SK-N-SH treated with all-trans-retinoic acid at 6 μM for 48 hours (cell line): ENCODE measurements around the gene ALLC.
"Not testable (repeated sequence)": the region's sequence is repeated elsewhere in the genome, so short reads cannot be mapped to it uniquely, and the experiment has no call there.

ENCODE experiments used
- ATAC-seq: fragments of 200-7000 bp; cut with Tn5 transposase; 3 replicates; pipeline ENCODE4 v1.9.1; 2020; ENCODE audit warnings: mild to moderate bottlenecking, moderate library complexity
- BACH2 ChIP-seq: fragments of 250-450 bp; sonication (Bioruptor Pico); IDR thresholded peaks from 2 replicates; pipeline ENCODE4 v1.9.0; 2021; ENCODE audit warnings: mild to moderate bottlenecking, borderline replicate concordance
- CSDC2 ChIP-seq: fragments of 250-450 bp; sonication (Bioruptor Pico); IDR thresholded peaks from 2 replicates; pipeline ENCODE4 v1.5.0; 2020; ENCODE audit warnings: mild to moderate bottlenecking, moderate library complexity
- ESRRG ChIP-seq: fragments of 250-450 bp; sonication (Bioruptor Pico); IDR thresholded peaks from 2 replicates; pipeline ENCODE4 v1.6.1; 2021; ENCODE audit warnings: mild to moderate bottlenecking
- GLIS3 ChIP-seq: fragments of 250-450 bp; sonication (Bioruptor Pico); IDR thresholded peaks from 2 replicates; pipeline ENCODE4 v1.5.0; 2020; ENCODE audit warnings: mild to moderate bottlenecking, moderate library complexity
- ISL1 ChIP-seq: fragments of 250-450 bp; sonication (Bioruptor Pico); IDR thresholded peaks from 2 replicates; pipeline ENCODE4 v2.1.2; 2022; ENCODE audit warnings: mild to moderate bottlenecking, moderate library complexity
- OSR1 ChIP-seq: fragments of 250-450 bp; sonication (Bioruptor Pico); IDR thresholded peaks from 2 replicates; pipeline ENCODE4 v1.8.0; 2022; ENCODE audit warnings: moderate library complexity, mild to moderate bottlenecking, inconsistent platforms
- PPARA ChIP-seq: fragments of 250-450 bp; sonication (Bioruptor Pico); IDR thresholded peaks from 2 replicates; pipeline ENCODE4 v1.5.0; 2020; ENCODE audit warnings: mild to moderate bottlenecking, borderline replicate concordance
- RARB ChIP-seq: fragments of 250-450 bp; sonication (Bioruptor Pico); IDR thresholded peaks from 2 replicates; pipeline ENCODE4 v1.8.0; 2021; ENCODE audit warnings: mild to moderate bottlenecking, moderate library complexity
- SNAI2 ChIP-seq: fragments of 250-450 bp; sonication (Bioruptor Pico); IDR thresholded peaks from 2 replicates; pipeline ENCODE4 v1.5.0; 2020; ENCODE audit warnings: mild to moderate bottlenecking, moderate library complexity
- TCF4 ChIP-seq: fragments of 250-450 bp; sonication (Bioruptor Pico); IDR thresholded peaks from 2 replicates; pipeline ENCODE4 v1.8.0; 2021; ENCODE audit warnings: mild to moderate bottlenecking, moderate library complexity, borderline replicate concordance
- ZC3H10 ChIP-seq: fragments of 250-450 bp; sonication (Bioruptor Pico); IDR thresholded peaks from 2 replicates; pipeline ENCODE4 v1.5.1; 2021; ENCODE audit warnings: mild to moderate bottlenecking, moderate library complexity
- ZFP3 ChIP-seq: fragments of 250-450 bp; sonication (Bioruptor Pico); IDR thresholded peaks from 2 replicates; pipeline ENCODE4 v1.5.0; 2020; ENCODE audit warnings: mild to moderate bottlenecking, moderate library complexity
- ZNF565 ChIP-seq: fragments of 450-650 bp; formaldehyde crosslinking; conservative IDR thresholded peaks from 2 replicates; pipeline ENCODE4 v1.5.0; 2020; ENCODE audit warnings: low read depth, mild to moderate bottlenecking, moderate library complexity
- ZNF70 ChIP-seq: fragments of 450-650 bp; formaldehyde crosslinking; IDR thresholded peaks from 2 replicates; pipeline ENCODE4 v1.5.0; 2020; ENCODE audit warnings: mild to moderate bottlenecking, moderate library complexity
- ZNF8 ChIP-seq: fragments of 450-650 bp; formaldehyde crosslinking; IDR thresholded peaks from 2 replicates; pipeline ENCODE4 v1.5.0; 2020; ENCODE audit warnings: mild to moderate bottlenecking, moderate library complexity
- TF ChIP-seq, protein P1 (sequence below): fragments of 250-450 bp; sonication (Bioruptor Pico); IDR thresholded peaks from 2 replicates; pipeline ENCODE4 v1.8.0; 2020; ENCODE audit warnings: mild to moderate bottlenecking, moderate library complexity, borderline replicate concordance
- TF ChIP-seq, protein P2 (sequence below): fragments of 250-450 bp; sonication (Bioruptor Pico); IDR thresholded peaks from 2 replicates; pipeline ENCODE4 v1.5.0; 2020; ENCODE audit warnings: mild to moderate bottlenecking, moderate library complexity
- TF ChIP-seq, protein P3 (sequence below): fragments of 250-450 bp; sonication (Bioruptor Pico); IDR thresholded peaks from 2 replicates; pipeline ENCODE4 v1.5.1; 2021; ENCODE audit warnings: mild to moderate bottlenecking, moderate library complexity
- TF ChIP-seq, protein P4 (sequence below): fragments of 250-450 bp; sonication (Bioruptor Pico); IDR thresholded peaks from 2 replicates; pipeline ENCODE4 v1.5.1; 2020; ENCODE audit warnings: low read depth, mild to moderate bottlenecking, moderate library complexity

Gene ALLC

DNA sequence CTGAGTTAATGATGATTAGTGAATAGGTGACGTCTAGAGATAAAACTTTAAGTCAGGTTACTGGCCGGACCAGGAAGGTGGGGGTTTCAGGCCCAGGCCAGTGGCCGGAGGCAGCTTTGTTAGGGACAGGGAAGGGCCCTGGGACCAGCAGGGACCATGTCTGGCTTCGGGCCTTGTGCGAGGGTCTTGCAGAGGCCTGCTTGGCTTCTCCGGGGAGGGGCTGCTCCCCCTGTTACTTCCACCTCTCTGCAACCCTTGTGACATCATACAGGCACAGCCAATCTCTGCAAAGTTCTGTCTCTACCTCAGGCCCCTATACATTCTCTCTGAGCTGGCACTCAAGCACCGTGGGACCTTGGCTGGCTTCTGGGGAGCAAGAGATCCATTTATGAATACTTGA is at the start of gene ALLC:
ALLC (plus strand) TSS at position 320 of the 400 bp plus-strand sequence. CDS start 12,958 bp downstream, outside the sequence.
- ATAC-seq = no peak
- TF ChIP-seq GLIS3 (CRISPR knock-in tag) (no peak), ZNF565 (CRISPR knock-in tag) (no peak), PPARA (CRISPR knock-in tag) (no peak), CSDC2 (CRISPR knock-in tag) (no peak)
- TF ChIP-seq, protein P1, sequence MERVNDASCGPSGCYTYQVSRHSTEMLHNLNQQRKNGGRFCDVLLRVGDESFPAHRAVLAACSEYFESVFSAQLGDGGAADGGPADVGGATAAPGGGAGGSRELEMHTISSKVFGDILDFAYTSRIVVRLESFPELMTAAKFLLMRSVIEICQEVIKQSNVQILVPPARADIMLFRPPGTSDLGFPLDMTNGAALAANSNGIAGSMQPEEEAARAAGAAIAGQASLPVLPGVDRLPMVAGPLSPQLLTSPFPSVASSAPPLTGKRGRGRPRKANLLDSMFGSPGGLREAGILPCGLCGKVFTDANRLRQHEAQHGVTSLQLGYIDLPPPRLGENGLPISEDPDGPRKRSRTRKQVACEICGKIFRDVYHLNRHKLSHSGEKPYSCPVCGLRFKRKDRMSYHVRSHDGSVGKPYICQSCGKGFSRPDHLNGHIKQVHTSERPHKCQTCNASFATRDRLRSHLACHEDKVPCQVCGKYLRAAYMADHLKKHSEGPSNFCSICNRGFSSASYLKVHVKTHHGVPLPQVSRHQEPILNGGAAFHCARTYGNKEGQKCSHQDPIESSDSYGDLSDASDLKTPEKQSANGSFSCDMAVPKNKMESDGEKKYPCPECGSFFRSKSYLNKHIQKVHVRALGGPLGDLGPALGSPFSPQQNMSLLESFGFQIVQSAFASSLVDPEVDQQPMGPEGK (CRISPR knock-in tag) = no peak
- TF ChIP-seq, protein P2, sequence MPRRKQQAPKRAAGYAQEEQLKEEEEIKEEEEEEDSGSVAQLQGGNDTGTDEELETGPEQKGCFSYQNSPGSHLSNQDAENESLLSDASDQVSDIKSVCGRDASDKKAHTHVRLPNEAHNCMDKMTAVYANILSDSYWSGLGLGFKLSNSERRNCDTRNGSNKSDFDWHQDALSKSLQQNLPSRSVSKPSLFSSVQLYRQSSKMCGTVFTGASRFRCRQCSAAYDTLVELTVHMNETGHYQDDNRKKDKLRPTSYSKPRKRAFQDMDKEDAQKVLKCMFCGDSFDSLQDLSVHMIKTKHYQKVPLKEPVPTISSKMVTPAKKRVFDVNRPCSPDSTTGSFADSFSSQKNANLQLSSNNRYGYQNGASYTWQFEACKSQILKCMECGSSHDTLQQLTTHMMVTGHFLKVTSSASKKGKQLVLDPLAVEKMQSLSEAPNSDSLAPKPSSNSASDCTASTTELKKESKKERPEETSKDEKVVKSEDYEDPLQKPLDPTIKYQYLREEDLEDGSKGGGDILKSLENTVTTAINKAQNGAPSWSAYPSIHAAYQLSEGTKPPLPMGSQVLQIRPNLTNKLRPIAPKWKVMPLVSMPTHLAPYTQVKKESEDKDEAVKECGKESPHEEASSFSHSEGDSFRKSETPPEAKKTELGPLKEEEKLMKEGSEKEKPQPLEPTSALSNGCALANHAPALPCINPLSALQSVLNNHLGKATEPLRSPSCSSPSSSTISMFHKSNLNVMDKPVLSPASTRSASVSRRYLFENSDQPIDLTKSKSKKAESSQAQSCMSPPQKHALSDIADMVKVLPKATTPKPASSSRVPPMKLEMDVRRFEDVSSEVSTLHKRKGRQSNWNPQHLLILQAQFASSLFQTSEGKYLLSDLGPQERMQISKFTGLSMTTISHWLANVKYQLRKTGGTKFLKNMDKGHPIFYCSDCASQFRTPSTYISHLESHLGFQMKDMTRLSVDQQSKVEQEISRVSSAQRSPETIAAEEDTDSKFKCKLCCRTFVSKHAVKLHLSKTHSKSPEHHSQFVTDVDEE (CRISPR knock-in tag) = no peak

DNA sequence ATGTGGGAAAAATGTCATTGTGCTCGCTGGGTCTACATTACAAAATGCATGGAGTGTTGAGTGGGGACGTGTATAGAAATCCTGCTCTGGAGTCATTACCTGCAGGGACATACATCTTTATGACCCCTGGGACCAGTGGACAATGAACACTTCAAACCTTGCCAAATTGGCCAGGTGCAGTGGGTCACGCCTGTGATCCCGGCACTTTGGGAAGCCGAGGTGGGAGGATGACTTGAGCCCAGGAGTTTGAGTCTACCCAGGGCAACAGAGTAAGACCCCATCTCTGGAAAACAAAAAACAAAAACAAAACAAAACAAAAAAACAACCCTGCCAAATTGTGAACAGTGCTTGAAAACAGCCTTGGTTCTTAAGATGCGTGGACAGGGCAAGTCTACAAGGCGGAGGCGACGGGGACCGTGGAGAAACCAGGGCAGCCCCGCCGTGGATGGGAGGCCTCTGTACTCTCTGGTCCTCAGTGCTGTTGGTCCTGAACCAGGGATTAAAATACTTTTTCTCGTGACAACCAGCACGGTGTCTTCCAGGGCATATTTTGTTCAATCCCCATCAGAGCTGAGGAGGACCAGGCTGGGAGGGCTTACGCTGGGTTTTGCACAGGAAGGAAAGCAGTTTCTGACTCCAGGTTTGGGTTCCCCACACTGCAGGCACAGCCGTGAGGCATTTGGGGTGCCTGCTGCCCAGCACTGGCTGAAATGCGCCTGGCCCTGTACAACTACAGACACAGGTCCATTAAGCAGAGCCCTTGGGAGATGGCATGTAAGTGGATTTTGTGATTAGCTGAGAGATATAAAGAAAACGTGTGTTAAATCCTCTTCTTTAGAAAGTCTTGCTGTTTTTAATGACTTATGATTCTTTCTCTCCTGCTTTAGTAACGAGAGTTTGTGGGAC is 49.4 kb upstream of the ALLC start:
- no peak for ATAC-seq

DNA sequence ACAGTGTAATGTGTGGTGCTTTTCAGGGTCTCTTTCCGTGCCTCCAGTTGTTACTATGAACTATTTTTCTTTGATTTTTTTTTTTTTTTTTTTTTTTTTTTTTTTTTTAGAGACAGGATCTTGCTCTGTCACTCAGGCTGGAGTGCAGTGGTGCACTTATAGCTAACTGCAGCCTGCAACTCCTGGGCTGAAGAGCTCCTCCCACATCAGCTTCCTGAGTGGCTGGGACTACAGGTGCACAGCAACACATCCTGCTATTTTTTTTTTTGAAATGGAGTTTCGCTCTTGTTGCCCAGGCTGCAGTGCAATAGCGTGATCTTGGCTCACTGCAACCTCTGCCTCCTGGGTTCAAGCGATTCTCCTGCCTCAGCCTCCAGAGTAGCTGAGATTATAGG is 48.7 kb upstream of the ALLC start:
- not testable (repeated sequence) for ATAC-seq

More for the DNA sequence above, 49.4 kb upstream of the ALLC start:
- TF ChIP-seq RARB (CRISPR knock-in tag) = no peak
- TF ChIP-seq, protein P3, sequence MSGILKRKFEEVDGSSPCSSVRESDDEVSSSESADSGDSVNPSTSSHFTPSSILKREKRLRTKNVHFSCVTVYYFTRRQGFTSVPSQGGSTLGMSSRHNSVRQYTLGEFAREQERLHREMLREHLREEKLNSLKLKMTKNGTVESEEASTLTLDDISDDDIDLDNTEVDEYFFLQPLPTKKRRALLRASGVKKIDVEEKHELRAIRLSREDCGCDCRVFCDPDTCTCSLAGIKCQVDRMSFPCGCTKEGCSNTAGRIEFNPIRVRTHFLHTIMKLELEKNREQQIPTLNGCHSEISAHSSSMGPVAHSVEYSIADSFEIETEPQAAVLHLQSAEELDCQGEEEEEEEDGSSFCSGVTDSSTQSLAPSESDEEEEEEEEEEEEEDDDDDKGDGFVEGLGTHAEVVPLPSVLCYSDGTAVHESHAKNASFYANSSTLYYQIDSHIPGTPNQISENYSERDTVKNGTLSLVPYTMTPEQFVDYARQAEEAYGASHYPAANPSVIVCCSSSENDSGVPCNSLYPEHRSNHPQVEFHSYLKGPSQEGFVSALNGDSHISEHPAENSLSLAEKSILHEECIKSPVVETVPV (CRISPR knock-in tag) = no peak
- TF ChIP-seq PPARA (CRISPR knock-in tag) = no peak
- no peak for TF ChIP-seq TCF4 (CRISPR knock-in tag)
- no peak for TF ChIP-seq CSDC2 (CRISPR knock-in tag)

DNA sequence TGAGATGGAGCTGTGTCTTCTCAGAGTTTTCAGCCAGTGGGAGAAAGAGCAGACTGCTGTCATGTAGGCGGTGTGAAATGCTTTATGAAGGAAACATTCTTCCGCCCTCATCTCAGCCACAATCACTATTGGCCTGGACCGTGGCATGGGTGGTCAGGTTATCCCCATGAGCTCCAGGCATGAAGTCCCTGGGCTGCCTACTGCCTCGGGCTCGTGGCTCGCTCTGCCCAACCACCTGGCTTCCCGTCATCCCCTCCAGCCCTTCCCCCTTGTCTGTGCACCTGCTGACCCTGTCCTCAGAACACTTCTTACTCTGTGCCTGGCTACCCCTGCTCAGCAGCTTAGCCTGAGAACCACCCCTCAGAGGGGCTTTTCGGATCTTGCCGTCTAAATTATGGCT is 47.6 kb upstream of the ALLC start:
- TF ChIP-seq ZNF565 (CRISPR knock-in tag) = no peak
- TF ChIP-seq OSR1 (CRISPR knock-in tag) = no peak
- no peak for TF ChIP-seq ZFP3 (CRISPR knock-in tag)
- TF ChIP-seq TCF4 (CRISPR knock-in tag) = no peak
- TF ChIP-seq ZNF8 = no peak
- TF ChIP-seq CSDC2 (CRISPR knock-in tag) = no peak
- no peak for TF ChIP-seq ISL1
- TF ChIP-seq, protein P1 (CRISPR knock-in tag) = no peak
- TF ChIP-seq GLIS3 (CRISPR knock-in tag) = no peak
- no peak for TF ChIP-seq SNAI2 (CRISPR knock-in tag)
- TF ChIP-seq RARB (CRISPR knock-in tag) = no peak
- TF ChIP-seq BACH2 = no peak
- TF ChIP-seq, protein P4, sequence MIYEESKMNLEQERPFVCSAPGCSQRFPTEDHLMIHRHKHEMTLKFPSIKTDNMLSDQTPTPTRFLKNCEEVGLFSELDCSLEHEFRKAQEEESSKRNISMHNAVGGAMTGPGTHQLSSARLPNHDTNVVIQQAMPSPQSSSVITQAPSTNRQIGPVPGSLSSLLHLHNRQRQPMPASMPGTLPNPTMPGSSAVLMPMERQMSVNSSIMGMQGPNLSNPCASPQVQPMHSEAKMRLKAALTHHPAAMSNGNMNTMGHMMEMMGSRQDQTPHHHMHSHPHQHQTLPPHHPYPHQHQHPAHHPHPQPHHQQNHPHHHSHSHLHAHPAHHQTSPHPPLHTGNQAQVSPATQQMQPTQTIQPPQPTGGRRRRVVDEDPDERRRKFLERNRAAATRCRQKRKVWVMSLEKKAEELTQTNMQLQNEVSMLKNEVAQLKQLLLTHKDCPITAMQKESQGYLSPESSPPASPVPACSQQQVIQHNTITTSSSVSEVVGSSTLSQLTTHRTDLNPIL (CRISPR knock-in tag) = no peak
- no peak for TF ChIP-seq ESRRG
- no peak for TF ChIP-seq ZC3H10
- TF ChIP-seq ZNF70 (CRISPR knock-in tag) = no peak
- ATAC-seq = no peak
